HG02571 (cell line): ENCODE data around the gene JPH4.
"Not testable (repeated sequence)": the region's sequence is repeated elsewhere in the genome, so short reads cannot be mapped to it uniquely, and the experiment has no call there.

Experiments
- ATAC-seq: cut with Tn5 transposase; IDR thresholded peaks from one replicate; pipeline ENCODE4 v1.9.1; 2021; ENCODE audit warnings: mild to moderate bottlenecking, moderate library complexity; ENCODE audit not compliant: unreplicated experiment

Gene JPH4

GRCh38 chr14:23609411-23610089 is 31.0 kb upstream of the JPH4 start:
- not testable (repeated sequence) for ATAC-seq

GRCh38 chr14:23609001-23609400 is 30.4 kb upstream of the JPH4 start:
- no peak for ATAC-seq

GRCh38 chr14:23608454-23608853 is 29.9 kb upstream of the JPH4 start:
- ATAC-seq = no peak

- ATAC-seq = peak; percentile 83
These were observed 27.5 kb upstream of the JPH4 start for GRCh38 chr14:23605931-23606585.

GRCh38 chr14:23604675-23605170 is 26.1 kb upstream of the JPH4 start:
- ATAC-seq = no peak

- ATAC-seq = no peak
These were observed 25.6 kb upstream of the JPH4 start for GRCh38 chr14:23604148-23604547.

GRCh38 chr14:23603103-23603502 is 24.5 kb upstream of the JPH4 start:
- ATAC-seq = no peak

GRCh38 chr14:23602181-23603095 is 23.8 kb upstream of the JPH4 start:
- no peak for ATAC-seq

GRCh38 chr14:23601845-23602180 is 23.2 kb upstream of the JPH4 start:
- ATAC-seq = no peak

- ATAC-seq = no peak
These were observed 22.8 kb upstream of the JPH4 start for GRCh38 chr14:23601424-23601823.

GRCh38 chr14:23600806-23601205 is 22.2 kb upstream of the JPH4 start:
- no peak for ATAC-seq

GRCh38 chr14:23600322-23600707 is 21.7 kb upstream of the JPH4 start:
- no peak for ATAC-seq

GRCh38 chr14:23594191-23594590 is 15.6 kb upstream of the JPH4 start:
- not testable (repeated sequence) for ATAC-seq

- no peak for ATAC-seq
These were observed 11.6 kb upstream of the JPH4 start for GRCh38 chr14:23590198-23590597.

- ATAC-seq = no peak
These were observed 11.0 kb upstream of the JPH4 start for GRCh38 chr14:23589606-23590005.

GRCh38 chr14:23588884-23589598 is 10.5 kb upstream of the JPH4 start:
- ATAC-seq = peak; percentile 98

- not testable (repeated sequence) for ATAC-seq
These were observed 6.1 kb upstream of the JPH4 start for GRCh38 chr14:23584527-23585203.

- not testable (repeated sequence) for ATAC-seq
These were observed 5.4 kb upstream of the JPH4 start for GRCh38 chr14:23583761-23584526.

GRCh38 chr14:23582906-23583760 is 4.5 kb upstream of the JPH4 start:
- no peak for ATAC-seq
